ENCODE measurements around the gene BPIFB2.

BPIFB2 gene

DNA sequence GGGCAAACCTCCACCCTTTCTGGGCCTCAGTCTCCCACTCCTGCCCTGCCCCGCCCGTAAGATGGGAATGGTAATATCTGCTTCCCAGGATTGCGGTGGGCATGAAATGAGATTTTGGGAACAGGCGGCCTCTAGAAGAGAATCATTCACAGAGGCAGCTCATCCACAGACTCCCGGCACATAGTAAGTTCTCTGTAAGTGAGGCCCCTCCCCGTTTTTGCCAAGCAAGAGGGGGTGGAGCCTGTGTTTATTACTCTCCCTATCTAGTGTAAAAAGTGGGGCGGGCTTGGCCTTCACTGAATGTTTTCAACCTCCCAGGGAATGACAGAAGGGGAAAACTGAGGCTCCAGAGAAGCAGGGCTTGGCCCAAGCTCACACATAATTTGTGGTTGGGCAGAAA lies 23.3 kb upstream of the BPIFB2 start:
- no peak for DNase-seq (ENCODE audit: low read depth in 2 of 2, low spot score in 1 of 2)

DNA sequence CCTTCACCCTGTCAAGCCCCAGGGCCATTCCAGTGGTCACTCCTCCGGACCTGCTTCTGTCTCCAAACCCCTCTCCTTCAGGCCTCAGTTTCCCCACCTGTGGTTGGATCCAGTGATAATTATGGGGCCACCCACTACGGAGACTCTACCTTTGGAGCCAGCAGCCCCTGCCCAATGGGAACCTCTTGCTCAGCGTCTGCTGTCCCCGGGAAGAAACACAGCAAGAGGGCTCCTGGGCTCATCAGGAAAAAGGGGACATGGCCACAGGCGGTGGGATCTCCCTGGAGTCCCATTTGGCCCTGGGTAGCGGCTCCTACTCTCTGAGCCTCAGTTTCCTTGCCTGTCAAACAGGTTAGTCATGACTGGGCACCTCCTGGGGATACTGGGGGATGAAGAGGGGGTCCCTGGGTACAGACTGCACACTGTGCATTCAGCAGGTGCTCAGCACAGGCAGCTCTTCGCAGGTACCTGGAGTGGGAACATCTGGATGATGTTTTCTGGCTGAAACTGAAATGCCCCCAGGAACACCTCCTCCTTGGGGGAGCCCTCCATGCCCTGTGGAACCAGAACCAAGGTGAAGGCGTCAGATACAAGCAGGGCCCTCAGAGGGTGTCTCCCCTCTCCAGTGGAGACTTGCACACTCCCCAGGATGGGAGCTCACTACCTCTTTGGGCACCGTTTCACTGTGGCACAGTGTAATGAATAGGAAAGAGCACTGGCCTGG lies 22.7 kb upstream of the BPIFB2 start:
- no peak for DNase-seq (ENCODE audit: low read depth in 2 of 2, low spot score in 1 of 2)

DNA sequence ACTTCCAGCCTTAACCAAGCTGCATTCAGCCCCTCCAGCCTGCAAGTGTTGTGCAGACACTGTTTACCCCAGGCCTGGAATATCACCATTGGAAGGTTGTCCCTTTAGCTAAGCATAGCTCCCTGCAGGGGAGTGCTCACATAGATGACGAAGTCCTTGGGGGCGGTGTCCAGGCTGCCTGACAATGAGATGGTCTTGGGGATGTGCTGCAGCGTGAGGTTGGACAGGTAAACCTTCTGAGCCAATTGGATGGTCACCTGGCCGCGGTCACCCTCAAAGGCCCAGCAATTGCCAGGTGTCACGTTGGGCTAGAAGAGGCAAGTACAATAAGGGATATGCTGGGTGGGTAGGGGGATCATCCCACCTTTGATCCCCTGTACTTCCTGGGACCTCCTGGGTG lies 21.9 kb upstream of the BPIFB2 start:
- no peak for DNase-seq (ENCODE audit: low read depth in 2 of 2, low spot score in 1 of 2)

DNA sequence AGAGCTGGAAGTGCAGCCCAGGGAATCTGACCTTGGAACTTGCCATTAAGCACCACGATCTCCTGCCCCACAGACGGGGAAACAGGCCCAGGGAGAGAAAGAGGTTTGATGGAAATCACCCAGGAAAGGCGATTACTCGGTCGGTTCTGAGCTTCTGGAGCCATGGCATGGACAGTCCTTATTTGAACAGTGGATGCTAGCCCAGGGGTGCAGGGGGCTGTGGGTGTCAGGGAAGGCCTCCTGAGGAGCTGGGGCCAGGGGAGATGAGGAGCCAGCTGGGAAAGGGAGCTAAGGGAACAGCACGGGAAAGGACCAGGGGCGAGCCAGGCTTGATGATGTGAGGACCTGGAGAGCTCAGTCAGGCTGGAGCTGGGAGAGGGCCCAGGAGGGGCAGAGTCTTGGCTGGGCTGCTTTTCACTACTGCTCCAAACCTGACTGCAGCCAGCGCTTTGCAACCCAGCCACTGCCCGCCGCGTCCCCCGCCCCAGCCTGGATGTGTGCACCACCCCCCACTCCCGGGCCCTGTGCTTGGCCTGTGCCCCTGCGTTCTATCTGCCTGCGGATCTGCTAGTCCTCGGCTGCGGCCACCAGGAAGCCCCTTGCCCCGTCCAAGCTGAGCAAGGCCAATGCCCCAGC lies 21.1 kb upstream of the BPIFB2 start:
- no peak for DNase-seq (ENCODE audit: low read depth in 2 of 2, low spot score in 1 of 2)

DNA sequence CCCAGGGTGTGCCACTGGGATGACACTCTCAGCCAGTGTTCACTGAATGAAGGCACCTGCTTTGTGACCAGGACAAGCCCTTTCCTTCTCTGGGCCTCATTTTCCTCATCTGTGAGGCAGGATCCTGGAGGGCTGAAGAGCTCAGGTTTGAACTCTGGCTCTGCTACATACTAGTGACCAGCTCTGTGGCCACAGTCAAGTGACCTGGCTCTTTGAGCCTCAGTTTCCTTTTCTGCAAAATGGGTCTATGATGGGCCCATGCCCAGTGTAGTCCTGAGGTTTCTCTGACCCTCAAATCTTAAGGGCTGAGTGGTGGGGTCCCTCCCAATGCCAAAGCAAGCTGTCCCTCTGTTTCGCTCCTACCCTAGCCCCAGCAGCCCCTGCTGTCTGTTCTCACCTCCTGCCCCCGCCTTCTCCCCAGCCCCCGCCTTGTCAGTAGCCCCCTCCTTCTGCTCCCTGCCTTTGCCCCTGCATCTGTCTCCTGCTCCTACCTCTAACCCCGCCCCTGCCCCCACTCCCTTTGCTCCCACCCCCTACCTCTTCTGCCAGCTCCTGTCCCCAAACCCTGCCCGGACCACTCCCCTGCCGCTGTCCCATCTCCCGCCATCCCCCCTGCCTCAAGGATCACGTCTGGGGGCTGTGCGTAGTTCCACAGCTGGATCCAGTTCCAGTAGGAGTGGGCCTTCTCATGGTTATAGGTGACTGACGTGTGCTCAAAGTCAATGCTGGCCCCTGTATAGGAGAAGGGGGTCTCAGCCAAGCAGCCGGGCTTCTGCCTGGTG lies 20.3 kb upstream of the BPIFB2 start:
- no peak for DNase-seq (ENCODE audit: low read depth in 2 of 2, low spot score in 1 of 2)

DNA sequence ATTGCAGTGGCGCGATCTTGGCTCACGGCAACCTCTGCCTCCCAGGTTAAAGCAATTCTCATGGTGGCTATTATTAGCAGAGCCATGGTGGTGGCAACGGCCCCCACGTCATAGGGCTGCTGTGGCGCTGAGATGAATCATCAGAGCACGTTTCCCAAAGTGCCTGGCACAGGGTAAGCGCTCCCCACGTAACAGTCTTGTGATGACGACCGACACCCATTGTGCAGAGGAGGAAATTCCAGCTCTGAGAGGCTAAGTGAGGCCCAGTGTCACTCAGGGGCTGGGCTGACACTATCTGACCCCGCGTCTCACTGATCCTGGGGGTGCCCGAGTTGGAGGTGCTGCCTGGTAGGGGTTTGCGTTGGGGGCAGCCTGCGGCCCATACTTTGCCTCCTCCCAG lies 19.5 kb upstream of the BPIFB2 start:
- DNase-seq (ENCODE audit: low read depth in 2 of 2, low spot score in 1 of 2) = no peak

- DNase-seq (ENCODE audit: low read depth in 2 of 2, low spot score in 1 of 2) = no peak
These were observed 17.8 kb upstream of the BPIFB2 start for GRCh38 chr20:32989507-32990283.

DNA sequence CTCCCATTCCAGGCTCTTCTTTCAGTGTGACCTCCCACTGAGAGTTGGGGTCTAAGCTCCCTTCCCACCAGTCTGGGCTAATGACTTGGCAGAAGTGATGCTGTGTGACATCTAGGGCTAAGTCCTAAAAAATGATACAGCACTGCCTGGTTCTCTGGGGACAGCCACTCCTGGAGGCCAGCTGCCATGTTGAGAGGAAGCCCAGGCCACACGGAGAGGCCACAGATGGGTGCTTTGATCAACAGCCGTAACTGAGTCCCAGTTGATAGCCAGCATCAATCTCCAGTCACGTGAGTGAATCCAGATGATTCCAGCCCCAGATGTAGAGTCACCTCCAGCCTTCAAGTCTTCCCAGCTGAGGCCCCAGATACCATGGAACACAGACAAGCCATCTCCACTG lies 17.1 kb upstream of the BPIFB2 start:
- DNase-seq (ENCODE audit: low read depth in 2 of 2, low spot score in 1 of 2) = no peak

GRCh38 chr20:32991383-32991782 lies 16.1 kb upstream of the BPIFB2 start:
- DNase-seq (ENCODE audit: low read depth in 2 of 2, low spot score in 1 of 2) = no peak

- no peak for DNase-seq (ENCODE audit: low read depth in 2 of 2, low spot score in 1 of 2)
These were observed 15.5 kb upstream of the BPIFB2 start for GRCh38 chr20:32991792-32992641.

DNA sequence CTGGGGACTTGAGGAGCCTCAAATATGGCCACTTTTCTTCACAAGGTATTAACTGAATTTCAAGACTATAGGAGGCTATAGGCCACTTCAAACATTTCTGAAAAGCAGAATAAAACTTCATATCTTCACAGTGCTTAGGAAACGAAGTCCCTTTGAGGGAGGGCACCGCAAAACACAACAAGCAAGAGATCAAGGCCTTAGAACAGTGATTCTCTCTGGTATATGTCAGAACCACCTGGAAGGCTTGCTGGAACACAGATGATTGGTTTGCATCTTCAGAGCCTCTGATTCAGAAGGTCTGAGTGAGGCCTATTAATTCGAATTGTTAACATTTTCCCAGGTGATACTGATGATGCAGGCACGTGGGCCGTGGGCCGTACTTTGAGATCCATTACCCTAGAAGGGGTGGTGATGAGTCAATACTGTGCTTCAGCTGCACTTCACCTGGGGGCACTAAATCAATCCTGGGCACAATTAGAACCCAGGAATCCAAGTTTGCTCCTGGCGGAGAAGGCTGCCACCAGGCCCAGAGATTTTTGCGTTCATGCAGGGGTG lies 13.9 kb upstream of the BPIFB2 start:
- no peak for DNase-seq (ENCODE audit: low read depth in 2 of 2, low spot score in 1 of 2)

DNA sequence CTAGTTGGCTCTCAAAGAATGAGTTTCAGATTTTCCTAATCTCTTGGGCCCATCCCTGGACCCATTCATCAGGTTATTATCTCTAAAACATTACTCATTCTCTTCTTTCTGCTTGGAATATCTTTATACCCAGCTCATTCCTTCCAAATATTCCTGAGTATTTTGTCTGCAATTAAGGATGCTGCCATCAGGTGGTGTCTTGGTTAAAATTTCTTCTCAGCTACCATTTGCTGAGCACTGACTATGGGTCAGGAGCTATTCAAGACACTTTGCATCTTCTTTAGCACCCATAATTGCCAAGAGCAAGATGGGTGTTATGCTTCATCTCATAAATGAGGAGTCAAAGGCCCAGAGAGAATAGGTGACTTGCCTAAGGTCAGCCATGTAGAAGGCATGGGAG lies 11.7 kb upstream of the BPIFB2 start:
- no peak for DNase-seq (ENCODE audit: low read depth in 2 of 2, low spot score in 1 of 2)

DNA sequence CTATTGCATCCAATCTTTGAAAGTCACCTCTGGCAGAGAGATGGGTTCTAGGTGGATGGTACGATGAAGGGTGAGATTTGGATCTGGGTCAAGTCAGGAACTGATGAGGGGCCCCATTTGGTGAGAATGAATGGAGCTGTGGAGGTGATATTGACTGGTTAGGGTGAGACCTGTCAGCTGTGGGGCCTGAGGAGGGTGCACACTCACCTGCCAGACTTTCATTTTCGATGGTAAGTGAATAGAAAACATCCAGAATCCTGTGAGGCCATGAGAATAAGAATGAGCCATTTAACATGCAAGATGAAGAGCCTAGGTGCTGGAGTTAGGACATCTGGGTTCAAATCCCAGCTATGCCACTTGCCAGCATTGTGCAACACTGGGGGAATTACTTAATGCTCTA lies 10.1 kb upstream of the BPIFB2 start:
- DNase-seq (ENCODE audit: low read depth in 2 of 2, low spot score in 1 of 2) = no peak

DNA sequence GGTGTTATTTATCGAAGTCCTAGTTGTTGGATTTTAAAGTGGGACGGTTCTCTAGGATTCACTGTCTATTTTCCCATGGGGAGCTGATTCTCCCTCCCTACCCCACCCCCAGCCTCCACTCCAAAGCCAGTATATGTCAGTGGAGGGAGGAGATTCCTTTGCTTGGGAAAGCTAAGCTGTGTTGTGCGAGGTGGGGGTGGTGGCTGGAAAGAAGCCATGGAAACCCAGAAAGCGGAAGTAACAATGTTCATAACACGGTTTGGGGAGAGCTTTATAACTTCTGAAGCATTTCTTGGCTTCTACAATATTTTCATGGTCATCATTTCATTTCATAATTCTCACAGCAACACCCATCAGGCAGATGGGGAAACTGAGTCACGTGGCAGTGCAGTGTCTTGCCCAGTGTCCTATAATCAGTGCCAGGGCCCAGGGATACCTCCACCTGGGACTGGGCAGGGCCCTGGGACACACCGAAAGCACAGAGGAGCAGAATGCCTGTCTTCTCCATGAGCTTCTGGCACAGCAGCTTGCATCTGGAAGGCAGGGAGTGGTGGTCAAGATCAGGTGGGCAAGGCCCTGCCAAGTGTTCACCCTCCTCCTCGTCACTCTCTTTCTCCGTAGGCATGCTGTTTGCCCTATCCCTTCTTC lies 7.8 kb upstream of the BPIFB2 start:
- DNase-seq (ENCODE audit: low read depth in 2 of 2, low spot score in 1 of 2) = no peak

GRCh38 chr20:33000802-33001466 lies 6.6 kb upstream of the BPIFB2 start:
- no peak for DNase-seq (ENCODE audit: low read depth in 2 of 2, low spot score in 1 of 2)

DNA sequence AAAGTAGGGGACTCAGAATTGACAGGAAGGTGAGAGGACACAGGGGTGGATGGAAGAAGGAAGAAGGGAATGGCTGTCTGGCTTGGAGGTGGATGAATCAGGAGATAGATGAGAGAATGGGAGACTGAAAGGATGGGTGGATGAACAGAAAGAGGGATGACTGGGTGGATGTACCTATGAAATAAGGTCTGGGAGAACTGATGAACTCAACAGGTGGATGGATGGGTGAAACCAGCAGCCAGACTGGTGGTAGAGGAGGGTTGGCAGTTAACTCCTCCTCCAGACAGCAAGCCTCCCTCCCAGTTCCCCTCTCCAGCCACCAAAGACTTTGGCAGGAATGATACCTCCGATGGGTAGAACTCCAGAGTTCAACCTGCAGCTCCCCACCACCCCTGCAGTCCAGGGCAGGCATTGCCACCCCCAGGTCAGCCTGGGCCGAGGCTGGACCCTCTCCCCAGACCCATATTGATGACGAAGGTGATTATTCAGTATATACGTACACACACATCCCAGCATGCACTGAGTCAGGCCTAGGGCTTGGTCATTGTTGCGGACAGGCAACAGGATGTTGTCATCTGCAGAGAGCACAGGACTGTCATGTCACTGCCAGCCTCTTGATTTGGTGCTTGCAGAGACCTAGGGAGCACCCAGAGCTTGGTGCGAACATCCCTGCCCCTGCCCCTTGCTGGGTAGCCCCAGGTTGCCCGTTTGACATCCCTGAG lies 5.3 kb upstream of the BPIFB2 start:
- no peak for DNase-seq (ENCODE audit: low read depth in 2 of 2, low spot score in 1 of 2)

GRCh38 chr20:33004141-33004751 lies 3.3 kb upstream of the BPIFB2 start, which contains the start of gene SUN5:
SUN5 (minus strand) TSS chr20:33004433; CDS start chr20:33004340, 93 bp downstream.
- DNase-seq (ENCODE audit: low read depth in 2 of 2, low spot score in 1 of 2) = no peak

- DNase-seq (ENCODE audit: low read depth in 2 of 2, low spot score in 1 of 2) = no peak
These were observed 2.4 kb upstream of the BPIFB2 start for GRCh38 chr20:33005132-33005566.

Measured in stimulated activated CD8-positive, alpha-beta memory T cell treated with anti-CD3 and anti-CD28 coated beads, Interleukin-4, amount 100 ng/mL, for 1 hour (primary cell).